Mucosa of descending colon (tissue), 3 donors: ENCODE results near the gene ATP5MC2. TPM values are rescaled to one million over a fixed set of nuclear protein-coding genes. Genes with fewer than 3 reads are reported as not detected.
"Not testable (repeated sequence)": the region's sequence is repeated elsewhere in the genome, so short reads cannot be mapped to it uniquely, and the experiment has no call there.

Experiments used
- ATAC-seq: fragments of 200-7000 bp; cut with Tn5 transposase; one replicate; pipeline ENCODE4 v1.9.1; 2020; ENCODE audit warnings: mild to moderate bottlenecking, moderate library complexity
- DNase-seq, 3 donors: peaks; one replicate each; pipeline ENCODE4 v3.0.0-alpha.2; 2020
- H3K36me3 ChIP-seq: fragments of 200-600 bp; one replicate; pipeline ENCODE4 v1.8.0; 2021; ENCODE audit warnings: low read depth, mild to moderate bottlenecking
- H3K4me1 ChIP-seq: fragments of 200-600 bp; one replicate; pipeline ENCODE4 v1.8.0; 2021; ENCODE audit warnings: low read depth, mild to moderate bottlenecking
- H3K4me3 ChIP-seq: fragments of 200-600 bp; one replicate; pipeline ENCODE4 v1.8.0; 2021; ENCODE audit warnings: mild to moderate bottlenecking
- H3K9me3 ChIP-seq: fragments of 200-600 bp; one replicate; pipeline ENCODE4 v1.8.0; 2021; ENCODE audit warnings: mild to moderate bottlenecking
- CTCF ChIP-seq: fragments of 200-600 bp; IDR thresholded peaks from one replicate; pipeline ENCODE4 v1.8.0; 2022; ENCODE audit warnings: antibody characterized with exemption, mild to moderate bottlenecking
- intact Hi-C, 2 donors: fragments of 100-400 bp; cut with DNase I in 1 of 2; cut with micrococcal nuclease in 1 of 2; formaldehyde crosslinking; loops; one replicate each; pipeline versions ENCODE4 v1.11.0 to v1.11.1; 2022; cut with DNase I, micrococcal nuclease
- total RNA-seq, 3 donors: library from RNA; stranded (reverse); fragmentation: NEBNext Ultra II Directional in 2 of 3; extraction: Animal tissue kit (Norgen Biotek cat#: 25700) in 2 of 3; gene quantifications; one replicate each; pipeline versions ENCODE4 v1.2.1 to v1.2.4, GENCODE V29; 2021 to 2023
- donor health status: DM: no; HTN: no; CAD: no; lungs with moderate emphysema.
- donor health status: DM: no; HTN: no; CAD: no.
- donor health status: DM: no; HTN: yes; CAD: no.

Gene ATP5MC2
- total RNA-seq, 3 donors from 2014 or later, result 328 to 354 (median 349) TPM

GRCh38 chr12:53645165-53645564 is 30.7 kb downstream of the ATP5MC2 start:
- H3K9me3 ChIP-seq, result no peaks in the 10 kb centered on the region
- intact Hi-C loops, result no loop called here
- DNase-seq (no peak), ATAC-seq (no peak)
- no peaks in the 10 kb centered on the region for H3K36me3 ChIP-seq
- no peaks in the 10 kb centered on the region for H3K4me1 ChIP-seq
- H3K4me3 ChIP-seq, result no peak overlapping the region
- TF ChIP-seq CTCF, result no peak

GRCh38 chr12:53644133-53644532 is 31.8 kb downstream of the ATP5MC2 start:
- H3K36me3 ChIP-seq, result no peaks in the 10 kb centered on the region
- ATAC-seq, result no peak
- intact Hi-C loops, result no loop called here
- H3K9me3 ChIP-seq, result no peaks in the 10 kb centered on the region
- H3K4me3 ChIP-seq, result no peak overlapping the region
- TF ChIP-seq CTCF, result no peak
- no peaks in the 10 kb centered on the region for H3K4me1 ChIP-seq
- no peak for DNase-seq

GRCh38 chr12:53643232-53643979 is 32.5 kb downstream of the ATP5MC2 start:
- Histone ChIP-seq H3K4me1 (no peaks in the 10 kb centered on the region), H3K36me3 (no peaks in the 10 kb centered on the region), H3K9me3 (no peaks in the 10 kb centered on the region), H3K4me3 (no peak overlapping the region)
- ATAC-seq (no peak), DNase-seq (no peak)
- TF ChIP-seq CTCF, result no peak
- intact Hi-C loops, result no loop called here

GRCh38 chr12:53638057-53638456 is 37.8 kb downstream of the ATP5MC2 start:
- DNase-seq, result no peak

GRCh38 chr12:53636641-53637040 is 39.2 kb downstream of the ATP5MC2 start:
- no peak for DNase-seq
- intact Hi-C loops, result no loop called here
- no peak for ATAC-seq
- Histone ChIP-seq H3K36me3 (no peaks in the 10 kb centered on the region), H3K9me3 (no peaks in the 10 kb centered on the region), H3K4me3 (no peak overlapping the region), H3K4me1 (no peaks in the 10 kb centered on the region)
- no peak for TF ChIP-seq CTCF

More at GRCh38 chr12:53638057-53638456, 37.8 kb downstream of the ATP5MC2 start:
- no peak for TF ChIP-seq CTCF
- Histone ChIP-seq H3K36me3 (no peaks in the 10 kb centered on the region), H3K4me3 (no peak overlapping the region), H3K9me3 (no peaks in the 10 kb centered on the region), H3K4me1 (no peaks in the 10 kb centered on the region)
- intact Hi-C loops, result no loop called here
- no peak for ATAC-seq

GRCh38 chr12:53635708-53636107 is 40.2 kb downstream of the ATP5MC2 start:
- DNase-seq, H3K4me1 ChIP-seq, H3K36me3 ChIP-seq, intact Hi-C loops, H3K4me3 ChIP-seq, ATAC-seq, H3K9me3 ChIP-seq: not testable (repeated sequence)
